KOPT-K1 (cell line): ENCODE measurements around the gene RGS13.
"Not testable (repeated sequence)": the region's sequence is repeated elsewhere in the genome, so short reads cannot be mapped to it uniquely, and the experiment has no call there.

Experiments used
- H3K27ac ChIP-seq: fragments of 200-600 bp; sonication (generic); 2 replicates; pipeline ENCODE4 v1.5.1; 2016; ENCODE audit warnings: antibody characterized with exemption, mild to moderate bottlenecking, low read depth, low read length; ENCODE audit not compliant: poor library complexity, severe bottlenecking
- H3K36me3 ChIP-seq: fragments of 200-600 bp; sonication (generic); 2 replicates; pipeline ENCODE4 v1.5.1; 2017; ENCODE audit warnings: antibody characterized with exemption, mild to moderate bottlenecking, low read length, moderate library complexity; ENCODE audit not compliant: insufficient read depth
- H3K9me3 ChIP-seq: fragments of 200-600 bp; sonication (generic); 2 replicates; pipeline ENCODE4 v1.5.1; 2017; ENCODE audit warnings: antibody characterized with exemption, low read length, mild to moderate bottlenecking; ENCODE audit not compliant: insufficient read depth, poor library complexity, severe bottlenecking

RGS13 gene

DNA sequence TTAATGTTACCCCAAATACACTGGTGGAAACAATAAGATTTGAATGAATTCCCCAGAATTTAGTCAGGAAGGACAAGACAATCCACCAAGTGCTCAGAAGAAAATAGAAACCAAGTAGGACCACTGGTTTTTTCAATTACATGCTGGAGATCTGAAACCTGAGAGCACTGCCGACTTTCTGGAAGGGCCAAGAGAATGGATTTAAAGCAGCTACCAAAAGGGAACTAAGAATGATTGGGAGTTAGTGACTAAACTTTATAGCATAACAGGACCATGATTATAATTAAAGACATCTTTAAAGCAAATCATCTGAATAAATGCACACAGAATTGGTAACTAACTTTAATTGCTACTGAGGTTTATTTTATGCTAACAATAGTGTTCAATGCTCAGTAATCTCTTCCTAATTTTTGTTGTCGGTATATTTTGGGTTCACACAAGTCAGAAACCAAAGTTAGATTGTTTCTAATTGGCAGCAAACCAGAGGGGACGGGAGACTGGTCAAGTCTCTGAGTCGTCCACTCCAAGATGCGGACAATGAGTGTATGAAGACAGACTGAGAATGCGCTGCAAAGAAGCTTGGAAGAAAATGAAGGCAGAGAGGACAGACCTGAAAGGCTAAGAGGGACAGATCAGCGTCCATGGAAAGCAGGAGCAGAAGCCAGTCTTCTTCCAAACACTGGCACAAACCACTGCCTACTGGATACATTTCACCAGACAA, 2.3 kb upstream of the RGS13 start:
- no peak overlapping the region for H3K27ac ChIP-seq
- no peaks in the 10 kb centered on the region for H3K9me3 ChIP-seq
- H3K36me3 ChIP-seq: no peaks in the 10 kb centered on the region

DNA sequence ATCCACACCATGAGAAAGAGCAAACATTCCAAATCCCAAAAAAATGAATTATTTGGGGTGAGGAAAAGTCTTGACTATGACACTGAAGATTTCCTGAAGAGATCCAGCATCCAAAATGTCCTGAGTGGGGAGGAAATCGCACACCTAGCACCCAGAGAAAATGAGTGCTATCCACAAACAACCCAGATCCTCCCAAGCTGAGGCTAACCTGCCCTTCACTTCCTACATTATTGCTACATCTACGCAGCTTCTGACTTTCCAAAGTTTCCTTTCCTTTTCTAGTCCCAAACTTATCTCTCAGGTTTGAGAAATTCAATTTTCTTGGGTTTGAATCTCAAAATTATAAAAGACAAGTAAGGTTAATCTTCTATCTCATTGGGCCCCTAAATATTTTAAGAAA, 906 bp upstream of the RGS13 start:
- Histone ChIP-seq H3K27ac (no peak overlapping the region), H3K9me3 (no peaks in the 10 kb centered on the region)

DNA sequence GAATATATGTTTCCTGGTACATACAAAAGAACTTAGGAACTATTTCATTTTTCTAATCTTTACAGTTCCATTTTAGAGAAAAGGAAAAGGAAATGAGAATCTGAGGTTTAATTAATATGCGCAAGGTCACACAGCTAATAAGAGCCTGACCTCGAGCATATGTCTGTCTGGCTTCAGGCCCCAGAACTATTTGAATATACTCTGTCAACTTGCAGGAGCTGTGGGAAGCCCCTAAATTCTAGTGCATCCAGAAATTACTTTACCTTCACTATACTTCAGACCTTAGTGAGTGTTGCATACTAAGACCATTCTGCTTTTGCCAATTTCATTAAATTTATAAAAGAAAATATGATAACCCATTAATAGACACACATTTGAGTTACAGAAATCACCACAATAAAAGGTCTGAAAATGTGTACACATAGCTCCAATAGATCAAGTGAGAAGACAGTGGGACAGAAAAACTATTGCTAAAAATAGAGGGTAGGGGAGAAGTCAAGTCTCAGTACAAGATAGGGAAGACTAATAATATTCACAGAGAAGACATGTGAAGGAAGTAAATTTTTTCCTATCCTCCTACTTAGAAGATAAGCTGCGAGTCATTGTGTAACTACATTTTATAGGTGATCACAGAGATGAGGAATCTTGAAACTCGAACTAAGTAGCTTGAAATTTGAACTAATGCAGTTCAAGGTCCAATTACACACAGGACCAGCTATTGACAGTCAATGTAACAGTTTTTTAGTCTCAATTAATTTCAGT, 3.8 kb downstream of the RGS13 start:
- H3K27ac ChIP-seq: no peak overlapping the region

More for the DNA sequence above, 906 bp upstream of the RGS13 start:
- H3K36me3 ChIP-seq: no peaks in the 10 kb centered on the region

DNA sequence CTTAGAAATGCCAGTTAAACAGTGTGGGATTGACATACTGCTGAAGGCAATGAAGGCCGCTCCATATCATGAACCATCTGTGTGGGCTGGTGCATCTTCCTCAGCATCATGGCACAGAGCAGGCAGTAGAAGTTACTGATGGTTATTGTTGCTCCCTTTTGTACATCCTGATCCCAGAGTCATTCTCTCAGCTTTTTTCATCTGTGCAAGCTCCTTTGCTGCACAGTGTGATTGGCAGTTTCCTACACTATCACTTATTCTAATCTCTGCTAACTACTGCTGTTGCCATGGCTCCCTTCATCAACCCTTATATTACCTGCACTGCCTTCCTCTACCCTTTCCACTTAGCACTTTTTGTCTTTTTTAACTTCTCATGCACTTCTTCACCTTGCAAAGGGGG, 16.2 kb downstream of the RGS13 start:
- Histone ChIP-seq H3K9me3 (no peaks in the 10 kb centered on the region), H3K36me3 (no peaks in the 10 kb centered on the region), H3K27ac (no peak overlapping the region)

More for the DNA sequence above, 3.8 kb downstream of the RGS13 start:
- Histone ChIP-seq H3K9me3 (no peaks in the 10 kb centered on the region), H3K36me3 (no peaks in the 10 kb centered on the region)

- no peak overlapping the region for H3K27ac ChIP-seq
- H3K36me3 ChIP-seq: no peaks in the 10 kb centered on the region
- no peaks in the 10 kb centered on the region for H3K9me3 ChIP-seq
Measured at GRCh38 chr1:192654120-192654519, 18.2 kb downstream of the RGS13 start.

DNA sequence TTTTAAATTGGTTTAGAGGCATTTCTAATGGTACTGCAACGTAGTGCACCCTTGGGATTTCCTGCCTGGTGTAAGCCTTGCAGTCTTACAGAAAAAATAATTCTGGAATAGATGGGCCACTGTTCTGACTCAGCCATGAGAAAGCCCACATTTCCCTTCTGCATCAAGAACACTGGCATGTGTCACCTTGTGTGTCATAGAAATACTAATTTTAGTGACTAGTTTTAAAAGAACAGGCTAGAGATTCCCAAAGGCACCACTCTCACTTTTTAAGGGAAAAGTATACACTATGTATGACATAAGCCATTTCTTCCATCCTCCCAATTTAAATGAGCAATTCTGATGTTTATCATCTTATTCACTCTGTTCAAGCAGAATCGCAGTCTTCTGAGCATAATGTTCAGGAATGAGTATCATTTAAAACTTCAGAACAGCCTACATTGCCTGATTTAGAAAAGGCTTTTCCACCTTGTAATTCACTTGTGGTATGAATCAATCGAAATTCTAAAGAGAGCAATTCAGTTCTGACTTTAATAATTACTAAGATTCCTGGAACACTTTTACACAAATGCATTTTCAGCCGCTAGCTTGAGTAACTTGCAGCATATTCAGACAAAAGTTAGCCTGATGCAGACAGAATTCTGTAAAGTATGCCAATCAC, 18.8 kb downstream of the RGS13 start:
- no peak overlapping the region for H3K27ac ChIP-seq
- H3K36me3 ChIP-seq: no peaks in the 10 kb centered on the region
- H3K9me3 ChIP-seq: no peaks in the 10 kb centered on the region

GRCh38 chr1:192657760-192658159, 21.8 kb downstream of the RGS13 start:
- Histone ChIP-seq H3K27ac (no peak overlapping the region), H3K36me3 (no peaks in the 10 kb centered on the region), H3K9me3 (no peaks in the 10 kb centered on the region)

DNA sequence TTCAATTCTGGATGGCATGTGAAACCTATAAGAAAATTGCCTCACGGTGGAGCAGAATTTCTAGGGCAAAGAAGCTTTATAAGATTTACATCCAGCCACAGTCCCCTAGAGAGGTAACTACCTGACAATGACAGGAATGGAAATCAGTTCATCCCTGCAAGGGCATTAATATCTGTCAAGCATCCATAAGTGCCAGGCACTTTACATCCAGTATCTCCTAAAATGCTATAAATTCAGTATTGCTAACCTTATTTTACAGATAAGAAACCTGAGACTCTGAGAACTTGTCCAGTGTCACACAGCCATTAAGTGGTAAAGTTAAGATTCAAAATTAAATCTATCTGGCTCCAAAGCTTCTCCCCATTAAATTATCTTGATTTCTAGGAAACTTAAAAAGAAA, 22.3 kb downstream of the RGS13 start:
- Histone ChIP-seq H3K27ac (no peak overlapping the region), H3K36me3 (no peaks in the 10 kb centered on the region)

DNA sequence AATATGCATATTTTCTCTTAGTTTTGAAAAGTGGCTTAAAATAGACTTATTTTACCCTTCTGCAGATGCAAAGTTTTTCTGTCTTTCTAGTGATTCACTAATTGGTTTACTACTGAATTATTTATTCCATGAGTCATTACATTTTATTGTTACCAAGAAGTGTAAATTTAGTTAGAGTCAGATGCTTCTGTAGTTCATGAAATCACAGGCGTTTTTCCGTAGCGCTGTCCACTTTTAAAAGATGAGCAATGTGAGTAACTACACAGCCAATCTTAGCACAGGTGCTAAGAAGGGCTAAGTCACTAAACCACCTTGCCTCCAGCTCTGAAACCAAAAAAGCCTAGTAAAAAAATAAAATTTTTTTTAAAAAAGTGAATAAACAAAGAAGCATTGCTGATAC, 24.7 kb downstream of the RGS13 start:
- no peaks in the 10 kb centered on the region for H3K9me3 ChIP-seq
- H3K36me3 ChIP-seq: no peaks in the 10 kb centered on the region

More for the DNA sequence above, 22.3 kb downstream of the RGS13 start:
- no peaks in the 10 kb centered on the region for H3K9me3 ChIP-seq

GRCh38 chr1:192668409-192668983, 32.5 kb downstream of the RGS13 start:
- Histone ChIP-seq H3K36me3 (no peaks in the 10 kb centered on the region), H3K9me3 (no peaks in the 10 kb centered on the region), H3K27ac (no peak overlapping the region)

More for the DNA sequence above, 24.7 kb downstream of the RGS13 start:
- H3K27ac ChIP-seq: no peak overlapping the region

- Histone ChIP-seq H3K36me3 (no peaks in the 10 kb centered on the region), H3K27ac (no peak overlapping the region), H3K9me3 (no peaks in the 10 kb centered on the region)
Measured at GRCh38 chr1:192669174-192669573, 33.2 kb downstream of the RGS13 start.

GRCh38 chr1:192675716-192676115, 39.8 kb downstream of the RGS13 start:
- no peaks in the 10 kb centered on the region for H3K36me3 ChIP-seq
- H3K27ac ChIP-seq: no peak overlapping the region
- no peaks in the 10 kb centered on the region for H3K9me3 ChIP-seq

- Histone ChIP-seq H3K36me3 (no peaks in the 10 kb centered on the region), H3K9me3 (no peaks in the 10 kb centered on the region), H3K27ac (no peak overlapping the region)
Measured at GRCh38 chr1:192678099-192678498, 42.2 kb downstream of the RGS13 start.

GRCh38 chr1:192682335-192682734, 46.4 kb downstream of the RGS13 start:
- H3K36me3 ChIP-seq: no peaks in the 10 kb centered on the region
- H3K9me3 ChIP-seq: no peaks in the 10 kb centered on the region
- H3K27ac ChIP-seq: no peak overlapping the region

- not testable (repeated sequence) for H3K27ac ChIP-seq, H3K36me3 ChIP-seq, H3K9me3 ChIP-seq
Measured at GRCh38 chr1:192683081-192683480, 47.1 kb downstream of the RGS13 start.
